Measurements from ENCODE around the gene CHRNB4.

CHRNB4 gene

DNA sequence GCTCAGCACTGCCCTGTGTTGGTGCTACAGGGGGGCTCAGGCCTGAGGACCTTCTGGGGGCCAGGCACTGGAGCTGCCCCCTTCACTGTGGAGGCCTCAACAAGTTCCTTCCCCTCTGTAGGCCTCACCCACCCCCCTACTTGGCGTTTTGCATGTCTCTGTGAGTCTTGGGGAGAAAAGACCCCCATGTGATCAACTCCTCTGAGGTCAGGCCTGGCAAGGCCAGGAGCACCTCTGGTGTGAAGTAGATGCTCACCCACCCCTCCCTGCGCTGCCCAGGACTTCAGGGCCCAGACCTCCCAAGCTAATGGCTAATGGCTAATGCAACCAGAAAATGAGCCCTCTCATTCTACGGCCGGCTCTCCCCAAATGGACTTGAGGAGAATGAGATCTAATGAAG lies 34.2 kb upstream of the CHRNB4 start:
- H3K27ac ChIP-seq = no peak overlapping the region
- TF ChIP-seq CTCF (IDR thresholded peaks at IDR 0.05) = no peak
- no peak for TF ChIP-seq ZFX (IDR thresholded peaks at IDR 0.05; ENCODE audit: borderline replicate concordance)

DNA sequence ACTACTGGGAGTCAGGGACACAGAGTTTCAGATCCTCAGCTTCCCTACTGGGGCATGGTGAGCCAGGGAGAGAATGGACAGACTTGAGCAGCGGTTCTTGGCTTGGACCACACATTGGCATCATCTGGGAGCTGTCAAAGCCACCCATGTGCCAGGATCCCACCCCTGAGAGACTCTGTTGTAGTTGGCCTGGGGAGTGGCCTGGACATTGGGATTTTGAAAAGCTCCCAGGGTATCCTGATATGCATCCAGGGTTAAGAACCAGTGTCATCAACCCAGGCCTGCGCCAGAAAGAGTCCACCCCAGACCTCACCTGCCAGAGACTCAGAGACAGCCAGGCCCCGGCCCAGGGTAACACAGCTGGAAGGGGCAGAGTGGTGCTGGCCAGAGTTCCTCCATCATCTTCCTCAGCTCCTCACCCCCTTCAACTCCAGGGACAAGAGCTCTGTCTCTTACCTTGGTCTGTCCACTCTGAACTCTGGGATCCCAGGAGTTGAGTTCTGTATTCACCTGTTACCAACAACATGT lies 33.0 kb upstream of the CHRNB4 start:
- no peak overlapping the region for H3K27ac ChIP-seq
- TF ChIP-seq ZFX (IDR thresholded peaks at IDR 0.05; ENCODE audit: borderline replicate concordance) (no peak), CTCF (IDR thresholded peaks at IDR 0.05) (no peak)

DNA sequence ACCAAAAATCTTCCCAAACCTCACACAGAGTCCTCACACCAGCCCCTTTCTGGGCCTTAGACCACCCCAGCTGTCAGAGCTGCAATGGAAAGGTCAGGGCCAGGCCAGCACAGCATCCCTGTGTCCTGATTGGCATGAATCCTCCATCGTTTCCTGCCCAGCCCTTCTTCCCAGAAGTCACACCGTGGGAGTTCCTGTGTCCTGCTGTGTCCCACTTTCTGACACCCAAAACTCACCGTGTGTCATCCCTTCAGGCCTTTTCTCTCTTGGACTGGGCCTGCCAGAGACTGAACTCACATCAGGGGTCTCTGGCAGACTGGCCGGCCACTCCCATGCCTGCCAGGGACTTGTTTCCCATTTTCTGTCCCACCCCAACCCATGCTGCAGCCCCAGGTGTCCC lies 32.5 kb upstream of the CHRNB4 start:
- H3K27ac ChIP-seq = no peak overlapping the region
- TF ChIP-seq CTCF (IDR thresholded peaks at IDR 0.05) (no peak), ZFX (IDR thresholded peaks at IDR 0.05; ENCODE audit: borderline replicate concordance) (no peak)

GRCh38 chr15:78672285-78673014 lies 31.4 kb upstream of the CHRNB4 start:
- TF ChIP-seq CTCF (IDR thresholded peaks at IDR 0.05) = no peak
- no peak for TF ChIP-seq ZFX (IDR thresholded peaks at IDR 0.05; ENCODE audit: borderline replicate concordance)
- no peak overlapping the region for H3K27ac ChIP-seq

- TF ChIP-seq CTCF (IDR thresholded peaks at IDR 0.05) = no peak
- no peak for TF ChIP-seq ZFX (IDR thresholded peaks at IDR 0.05; ENCODE audit: borderline replicate concordance)
- H3K27ac ChIP-seq = no peak overlapping the region
Measured at GRCh38 chr15:78671626-78672211, 30.7 kb upstream of the CHRNB4 start.

- TF ChIP-seq ZFX (IDR thresholded peaks at IDR 0.05; ENCODE audit: borderline replicate concordance) (no peak), CTCF (IDR thresholded peaks at IDR 0.05) (no peak)
Measured at GRCh38 chr15:78668987-78669386, 28.0 kb upstream of the CHRNB4 start.

DNA sequence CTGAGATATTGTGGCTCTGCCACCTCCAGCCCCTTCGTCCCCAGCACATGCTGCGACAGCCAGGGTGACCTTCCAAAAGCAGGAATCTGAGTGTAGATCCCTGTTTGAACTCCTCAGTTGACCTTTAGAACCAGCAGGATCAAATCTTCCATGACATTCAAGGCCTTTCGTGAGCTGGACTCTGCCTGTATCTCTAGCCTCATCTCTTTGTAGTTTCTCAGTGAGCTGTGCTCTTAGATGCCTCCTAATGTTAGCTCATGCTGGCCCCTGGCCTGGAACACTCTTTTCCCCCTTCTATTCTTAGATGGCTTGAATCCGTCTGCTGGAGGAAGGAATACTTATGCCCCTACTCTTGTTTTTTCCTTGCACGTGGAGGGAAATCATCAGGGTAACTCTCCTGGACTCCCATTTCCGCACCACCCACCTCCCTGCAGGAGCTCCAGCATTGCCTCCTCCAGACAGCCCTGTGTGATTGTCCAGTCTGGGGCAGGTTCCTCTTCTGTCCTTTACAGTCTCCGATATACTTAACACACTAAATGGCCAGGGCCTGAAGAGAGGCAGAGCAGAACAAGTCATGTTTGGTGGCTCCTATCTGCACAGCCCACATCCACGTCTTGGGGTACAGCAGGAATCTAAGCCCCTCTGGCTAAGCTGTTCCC lies 26.7 kb upstream of the CHRNB4 start:
- no peak for TF ChIP-seq ZFX (IDR thresholded peaks at IDR 0.05; ENCODE audit: borderline replicate concordance)
- no peak for TF ChIP-seq CTCF (IDR thresholded peaks at IDR 0.05)
- H3K27ac ChIP-seq = no peak overlapping the region

More at GRCh38 chr15:78668987-78669386, 28.0 kb upstream of the CHRNB4 start:
- H3K27ac ChIP-seq = no peak overlapping the region
